Upper lobe of left lung (tissue), 6 donors: ENCODE data around the gene PWWP2B. TPM values are rescaled to one million over a fixed set of nuclear protein-coding genes. Genes with fewer than 3 reads are reported as not detected.
"Not testable (repeated sequence)": the region's sequence is repeated elsewhere in the genome, so short reads cannot be mapped to it uniquely, and the experiment has no call there.

Source experiments
- ATAC-seq, 2 donors: fragments of 200-7000 bp; cut with Tn5 transposase; one replicate each; pipeline ENCODE4 v1.9.1; 2022; ENCODE audit warnings: mild to moderate bottlenecking in 2 of 2, moderate library complexity in 2 of 2; ENCODE audit not compliant: low FRiP score in 2 of 2
- DNase-seq, 2 donors: peaks; one replicate each; pipeline ENCODE4 v3.0.0-alpha.2; 2019 to 2020
- H3K27ac ChIP-seq, 4 donors: fragments of 200-600 bp; sonication (generic); one replicate each; pipeline ENCODE4 v1.5.1; 2016 to 2019
- H3K27me3 ChIP-seq, 4 donors: fragments of 200-600 bp; sonication (generic); one replicate each; pipeline ENCODE4 v1.5.1; 2017 to 2019
- H3K36me3 ChIP-seq, 4 donors: fragments of 200-600 bp; sonication (generic); one replicate each; pipeline ENCODE4 v1.5.1; 2016 to 2019
- H3K4me1 ChIP-seq, 4 donors: fragments of 200-600 bp; sonication (generic); one replicate each; pipeline ENCODE4 v1.5.1; 2018 to 2019
- H3K4me3 ChIP-seq, 4 donors: fragments of 200-600 bp; sonication (generic); one replicate each; pipeline ENCODE4 v1.5.1; 2017 to 2019; ENCODE audit warnings: mild to moderate bottlenecking in 2 of 4, moderate library complexity in 1 of 4
- H3K9me3 ChIP-seq, 4 donors: fragments of 200-600 bp; sonication (generic); one replicate each; pipeline ENCODE4 v1.5.1; 2018 to 2019
- EP300 ChIP-seq, 4 donors: sonication (generic); formaldehyde crosslinking; IDR thresholded peaks; one replicate each; pipeline ENCODE4 v1.5.1; 2017; ENCODE audit warnings: antibody characterized with exemption in 4 of 4, control low read depth in 2 of 4
- POLR2A ChIP-seq, 4 donors: fragments of 450-650 bp; IDR thresholded peaks; one replicate each; pipeline ENCODE4 v1.5.1; 2016 to 2017; ENCODE audit warnings: antibody characterized with exemption in 4 of 4, mild to moderate bottlenecking in 2 of 4
- POLR2AphosphoS5 ChIP-seq, 2 donors: sonication (generic); formaldehyde crosslinking; IDR thresholded peaks; one replicate each; pipeline ENCODE4 v1.5.1; 2017; ENCODE audit warnings: antibody characterized with exemption in 2 of 2
- WGBS, 2 donors: methylation state at CpG; one replicate each; pipeline ENCODE4 v1.1.5; 2017 to 2018; 5-methylcytosine and 5-hydroxymethylcytosine counted together
- total RNA-seq, 6 donors: library from RNA; depleted of rRNA in 4 of 6; stranded (reverse); fragments of >200 nt in 4 of 6; gene quantifications; one replicate each; pipeline versions ENCODE4 v1.1.0 to v1.2.1, GENCODE V29; 2016 to 2021
- TF ChIP-seq, protein P1 (sequence below), 6 experiments: fragments of 450-650 bp in 4 of 6; fragments of 200-600 bp in 2 of 6; sonication (generic) in 2 of 6; IDR thresholded peaks; one replicate each; pipeline ENCODE4 v1.5.1; 2016 to 2019; ENCODE audit warnings: antibody characterized with exemption in 6 of 6
- donor health status: DM: no; HTN: no; CAD: no; lungs with moderate emphysema.
- donor health status: DM: no; HTN: yes; CAD: no; lungs with severe emphysema.

Gene PWWP2B
- total RNA-seq, 6 donors from 2014 or later = 20.2 to 54.4 (median 32.9) TPM

DNA sequence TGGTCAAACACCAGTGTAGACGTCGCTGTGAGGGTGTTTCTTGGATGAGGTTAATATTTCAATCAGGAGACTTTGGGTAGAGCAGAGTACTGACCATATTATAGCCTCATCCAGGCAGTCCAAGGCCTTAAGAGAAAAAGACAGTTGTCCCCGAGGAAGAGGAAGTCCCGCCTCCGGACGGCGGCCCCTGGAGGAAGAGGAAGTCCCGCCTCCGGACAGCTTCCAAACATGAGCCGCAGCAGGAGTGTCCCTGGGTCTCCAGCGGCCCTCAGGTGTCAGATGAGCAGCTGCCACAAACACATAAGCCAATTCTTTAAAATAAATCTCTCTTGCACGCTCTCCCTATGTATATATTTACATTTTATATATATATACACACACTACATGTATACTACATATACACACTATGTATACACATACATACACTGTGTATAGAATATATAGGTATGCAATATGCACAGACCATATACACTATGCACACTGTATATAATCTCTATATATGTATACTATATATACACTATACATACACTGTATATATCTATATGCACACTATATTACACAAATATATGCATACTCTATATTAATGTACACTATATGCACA, 37.5 kb downstream of the PWWP2B start:
- Histone ChIP-seq H3K4me1 (peaks cover 7 to 20% (median 13%) of the 10 kb centered on the region in 4 donors), H3K27ac (peak overlapping the region in 1 of 4 donors; percentile 21), H3K4me3 (no peak overlapping the region), H3K9me3 (no peaks in the 10 kb centered on the region), H3K36me3 (no peaks in the 10 kb centered on the region), H3K27me3 (no peaks in the 10 kb centered on the region)
- TF ChIP-seq POLR2AphosphoS5 (IDR thresholded peaks at IDR 0.05) = no peak
- TF ChIP-seq, protein P1, sequence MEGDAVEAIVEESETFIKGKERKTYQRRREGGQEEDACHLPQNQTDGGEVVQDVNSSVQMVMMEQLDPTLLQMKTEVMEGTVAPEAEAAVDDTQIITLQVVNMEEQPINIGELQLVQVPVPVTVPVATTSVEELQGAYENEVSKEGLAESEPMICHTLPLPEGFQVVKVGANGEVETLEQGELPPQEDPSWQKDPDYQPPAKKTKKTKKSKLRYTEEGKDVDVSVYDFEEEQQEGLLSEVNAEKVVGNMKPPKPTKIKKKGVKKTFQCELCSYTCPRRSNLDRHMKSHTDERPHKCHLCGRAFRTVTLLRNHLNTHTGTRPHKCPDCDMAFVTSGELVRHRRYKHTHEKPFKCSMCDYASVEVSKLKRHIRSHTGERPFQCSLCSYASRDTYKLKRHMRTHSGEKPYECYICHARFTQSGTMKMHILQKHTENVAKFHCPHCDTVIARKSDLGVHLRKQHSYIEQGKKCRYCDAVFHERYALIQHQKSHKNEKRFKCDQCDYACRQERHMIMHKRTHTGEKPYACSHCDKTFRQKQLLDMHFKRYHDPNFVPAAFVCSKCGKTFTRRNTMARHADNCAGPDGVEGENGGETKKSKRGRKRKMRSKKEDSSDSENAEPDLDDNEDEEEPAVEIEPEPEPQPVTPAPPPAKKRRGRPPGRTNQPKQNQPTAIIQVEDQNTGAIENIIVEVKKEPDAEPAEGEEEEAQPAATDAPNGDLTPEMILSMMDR (IDR thresholded peaks at IDR 0.05) = no peak
- TF ChIP-seq EP300 (IDR thresholded peaks at IDR 0.05) = no peak
- TF ChIP-seq POLR2A (IDR thresholded peaks at IDR 0.05) = no peak
- ATAC-seq (peak in 1 of 2 donors; percentile 55), DNase-seq (peak; percentile 73 to 86)
- WGBS, 2 donors = 52 to 58% methylated on average over 12 of the region's 12 CpGs

DNA sequence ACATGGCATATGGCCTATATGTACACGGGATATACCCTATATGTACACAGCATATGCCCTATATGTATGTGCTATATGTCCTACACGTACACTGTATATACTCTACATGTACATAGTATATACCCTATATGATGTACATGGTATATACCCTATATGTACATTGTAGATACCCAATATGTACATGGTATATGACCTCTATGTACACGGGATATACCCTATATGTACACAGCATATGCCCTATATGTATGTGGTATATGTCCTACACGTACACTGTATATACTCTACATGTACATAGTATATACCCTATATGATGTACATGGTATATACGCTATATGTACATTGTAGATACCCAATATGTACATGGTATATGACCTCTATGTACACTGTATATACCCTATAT, 38.3 kb downstream of the PWWP2B start:
- H3K36me3 ChIP-seq, H3K27ac ChIP-seq, DNase-seq, H3K9me3 ChIP-seq, H3K27me3 ChIP-seq, ATAC-seq, H3K4me3 ChIP-seq: not testable (repeated sequence)
- 81 to 93% methylated on average over 5 of the region's 5 CpGs for WGBS, 2 donors
- peaks cover 3 to 13% (median 7%) of the 10 kb centered on the region in 4 donors for H3K4me1 ChIP-seq

DNA sequence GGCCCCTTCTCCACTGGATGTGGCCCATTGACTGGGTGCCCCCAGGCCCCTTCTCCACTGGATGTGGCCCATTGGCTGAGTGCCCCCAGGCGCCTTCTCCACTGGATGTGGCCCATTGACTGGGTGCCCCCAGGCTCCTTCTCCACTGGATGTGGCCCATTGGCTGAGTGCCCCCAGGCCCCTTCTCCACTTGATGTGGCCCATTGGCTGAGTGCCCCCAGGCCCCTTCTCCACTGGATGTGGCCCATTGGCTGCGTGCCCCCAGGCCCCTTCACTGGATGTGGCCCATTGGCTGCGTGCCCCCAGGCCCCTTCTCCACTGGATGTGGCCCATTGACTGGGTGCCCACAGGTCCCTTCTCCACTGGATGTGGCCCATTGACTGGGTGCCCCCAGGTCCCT, 39.1 kb downstream of the PWWP2B start:
- H3K27ac ChIP-seq, H3K9me3 ChIP-seq, ATAC-seq, H3K36me3 ChIP-seq, H3K4me3 ChIP-seq, H3K27me3 ChIP-seq: not testable (repeated sequence)
- H3K4me1 ChIP-seq = peaks cover 3 to 13% (median 7%) of the 10 kb centered on the region in 4 donors
- peak in 1 of 2 donors; percentile 41 for DNase-seq
- 86% methylated on average over 3 of the region's 3 CpGs; no CpG with 5 or more reads in 1 of the 2 donors for WGBS, 2 donors

DNA sequence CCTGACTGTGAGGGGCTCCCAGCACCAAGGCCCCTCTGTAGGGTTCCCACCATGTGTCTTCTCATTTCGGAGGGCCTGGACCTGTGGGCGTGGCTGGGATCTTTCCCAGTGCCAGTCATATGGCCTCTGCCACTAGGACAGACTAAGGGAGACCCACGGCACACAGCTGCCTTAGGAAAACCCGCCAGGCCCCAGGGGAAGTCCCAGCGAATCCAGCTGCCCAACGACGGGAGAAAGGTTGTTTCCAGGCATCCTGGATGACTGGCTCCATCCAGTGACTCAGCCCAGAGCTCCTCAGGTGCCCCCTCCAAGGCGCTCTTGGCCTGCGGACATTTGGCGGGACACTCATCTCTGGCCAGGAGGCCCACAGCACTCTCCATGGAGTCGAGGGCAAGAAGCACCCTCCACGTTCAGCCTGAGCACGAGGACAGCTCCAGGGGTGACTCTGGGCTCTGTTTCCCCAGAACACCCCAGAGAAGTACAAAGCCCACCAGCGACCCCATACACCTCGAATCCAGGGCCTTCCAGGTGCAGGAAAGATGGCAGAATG, 39.9 kb downstream of the PWWP2B start:
- peaks cover 3 to 13% (median 7%) of the 10 kb centered on the region in 4 donors for H3K4me1 ChIP-seq
- ATAC-seq (no peak), DNase-seq (peak in 1 of 2 donors; percentile 24)
- WGBS, 2 donors = 84% methylated on average over 15 of the region's 15 CpGs; no CpG with 5 or more reads in 1 of the 2 donors
- no peak overlapping the region for H3K27ac ChIP-seq
- no peak overlapping the region for H3K4me3 ChIP-seq
- H3K9me3 ChIP-seq = no peaks in the 10 kb centered on the region
- no peaks in the 10 kb centered on the region for H3K36me3 ChIP-seq
- TF ChIP-seq POLR2A (IDR thresholded peaks at IDR 0.05) (no peak), EP300 (IDR thresholded peaks at IDR 0.05) (no peak), POLR2AphosphoS5 (IDR thresholded peaks at IDR 0.05) (no peak)
- TF ChIP-seq, protein P1 (IDR thresholded peaks at IDR 0.05) = no peak
- no peaks in the 10 kb centered on the region for H3K27me3 ChIP-seq

DNA sequence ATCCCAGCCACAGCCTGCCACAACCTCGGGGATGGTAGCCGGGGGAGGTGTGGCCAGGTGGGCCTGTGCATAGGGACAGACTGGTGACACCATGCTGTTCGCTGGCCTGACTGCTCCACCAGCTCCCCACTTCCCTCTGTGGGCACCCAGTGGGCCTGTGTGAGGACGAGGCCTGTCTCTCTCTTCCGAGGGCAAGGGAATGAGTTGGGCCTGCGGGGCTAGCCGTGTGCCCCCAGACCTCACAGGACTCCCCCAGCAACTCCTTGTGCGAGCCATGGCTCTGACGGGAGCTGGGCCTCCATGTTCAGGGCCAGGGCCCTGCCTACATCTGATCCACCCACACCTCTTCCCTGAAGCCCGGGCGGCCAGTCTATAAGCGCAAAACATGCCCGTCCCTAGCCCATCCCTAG, 40.5 kb downstream of the PWWP2B start:
- Histone ChIP-seq H3K4me3 (no peak overlapping the region), H3K36me3 (no peaks in the 10 kb centered on the region), H3K4me1 (peaks cover 3 to 13% (median 7%) of the 10 kb centered on the region in 4 donors), H3K27ac (no peak overlapping the region), H3K9me3 (no peaks in the 10 kb centered on the region), H3K27me3 (no peaks in the 10 kb centered on the region)
- TF ChIP-seq, protein P1 (IDR thresholded peaks at IDR 0.05) = no peak
- TF ChIP-seq POLR2AphosphoS5 (IDR thresholded peaks at IDR 0.05) = no peak
- TF ChIP-seq POLR2A (IDR thresholded peaks at IDR 0.05) = no peak
- TF ChIP-seq EP300 (IDR thresholded peaks at IDR 0.05) = no peak
- peak in 1 of 2 donors; percentile 59 for DNase-seq
- 90 to 91% methylated on average over 7 to 13 of the region's 13 CpGs for WGBS, 2 donors
- no peak for ATAC-seq
